Retinal pigment epithelial cell (primary cell): ENCODE measurements around the gene TRIM13.
A peak's percentile ranks its signal among the peaks of the same experiment; 100 is the strongest.
"Not testable (repeated sequence)": the region's sequence is repeated elsewhere in the genome, so short reads cannot be mapped to it uniquely, and the experiment has no call there.

ENCODE experiments used
- DNase-seq: peaks from one replicate; pipeline ENCODE4 v3.0.0-alpha.2; 2010; ENCODE audit warnings: low read depth
- H3K4me3 ChIP-seq: 2 replicates; pipeline ENCODE4 v1.5.1; 2011; ENCODE audit warnings: mild to moderate bottlenecking, low read length, control low read depth, moderate library complexity
- CTCF ChIP-seq: conservative IDR thresholded peaks from 2 replicates; pipeline ENCODE4 v1.5.1; 2011; ENCODE audit warnings: low read depth, low read length, control low read depth, inconsistent platforms

Gene TRIM13

DNA sequence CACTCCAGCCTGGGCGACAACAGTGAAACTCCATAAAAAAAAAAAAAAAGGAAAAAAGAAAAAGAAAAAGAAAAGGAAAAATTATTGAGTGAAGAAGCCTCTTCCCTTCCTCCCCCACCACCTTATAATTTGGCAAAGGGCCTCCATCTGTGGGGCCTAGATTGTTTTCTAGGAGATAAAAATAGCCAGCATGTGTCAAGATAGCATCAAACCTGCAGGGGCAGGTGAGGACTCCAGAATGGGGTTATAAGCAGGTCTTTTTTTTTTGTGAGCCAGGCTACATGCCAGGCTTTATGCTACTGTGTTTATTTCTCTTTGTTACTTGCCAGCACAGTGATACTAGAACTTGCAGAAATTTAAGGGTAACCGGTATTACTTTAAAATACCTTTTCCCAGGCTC, 11.7 kb upstream of the TRIM13 start:
- no peak for DNase-seq
- no peak overlapping the region for H3K4me3 ChIP-seq
- no peak for TF ChIP-seq CTCF

- DNase-seq, result no peak
- no peak overlapping the region for H3K4me3 ChIP-seq
- no peak for TF ChIP-seq CTCF
These were observed 10.4 kb upstream of the TRIM13 start for GRCh38 chr13:49986471-49986870.

GRCh38 chr13:49990612-49991011, 6.2 kb upstream of the TRIM13 start:
- DNase-seq, H3K4me3 ChIP-seq: not testable (repeated sequence)

DNA sequence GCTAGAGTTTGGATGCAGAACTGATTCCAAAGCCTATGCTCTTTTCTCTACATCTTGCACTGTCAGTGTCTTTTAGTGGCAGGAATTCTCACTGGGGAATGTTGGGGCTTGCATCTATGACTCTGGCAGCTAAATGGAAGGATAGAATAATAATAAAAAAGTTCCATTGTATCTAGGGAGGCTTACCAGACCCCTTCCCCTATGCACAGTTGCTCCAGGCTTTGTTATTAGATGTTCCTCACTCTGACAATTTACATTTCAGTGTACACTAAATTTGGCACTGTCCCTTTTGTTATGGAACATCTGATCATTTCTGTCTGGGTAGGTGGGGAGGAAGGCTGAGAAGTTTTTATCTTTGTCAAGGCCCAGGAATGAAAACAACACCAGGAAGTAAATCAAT, 3.7 kb upstream of the TRIM13 start:
- TF ChIP-seq CTCF, result no peak
- no peak for DNase-seq
- no peak overlapping the region for H3K4me3 ChIP-seq

GRCh38 chr13:49993666-49994065, 3.2 kb upstream of the TRIM13 start:
- no peak overlapping the region for H3K4me3 ChIP-seq
- TF ChIP-seq CTCF, result no peak
- DNase-seq, result no peak

- peak overlapping the region; percentile 72 for H3K4me3 ChIP-seq
- DNase-seq, result no peak
- no peak for TF ChIP-seq CTCF
These were observed 1.2 kb upstream of the TRIM13 start for GRCh38 chr13:49995625-49996101.

DNA sequence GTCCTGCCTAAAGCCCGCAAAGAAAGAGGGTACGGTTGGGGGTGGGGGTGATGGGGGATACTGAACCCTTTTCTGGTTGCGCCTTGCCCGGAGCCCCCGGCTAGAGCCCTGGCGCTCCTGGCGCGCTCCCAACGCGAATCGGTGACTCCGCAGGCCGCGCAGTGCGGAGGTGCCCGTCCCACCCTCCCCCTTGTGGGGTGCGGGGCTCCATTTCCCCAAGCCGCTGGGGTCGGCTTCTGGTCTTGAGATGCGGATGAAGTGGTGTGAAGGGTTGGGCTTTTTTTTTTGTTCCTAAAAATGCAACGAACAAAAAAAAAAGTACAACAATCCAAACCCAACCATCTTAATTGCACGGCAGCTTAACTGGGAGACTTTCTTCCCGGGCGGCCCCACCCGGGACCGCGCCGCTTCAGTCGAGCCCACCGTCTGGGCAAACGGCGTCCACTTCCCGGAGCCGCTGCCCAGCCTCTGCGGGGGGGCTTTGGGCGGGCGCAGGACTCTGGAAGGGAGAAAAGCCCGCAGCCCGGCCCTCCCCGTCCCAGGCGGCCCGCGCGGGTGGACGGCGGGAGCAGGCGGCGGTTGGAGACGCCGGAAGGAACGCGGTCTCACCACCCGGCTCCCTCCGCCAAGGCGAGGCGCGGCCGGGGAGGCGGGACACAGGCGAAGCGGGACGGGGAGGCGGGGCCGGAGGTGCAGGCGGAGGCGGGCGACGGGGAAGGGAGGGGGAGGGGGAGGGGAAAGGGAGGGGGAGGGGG, 504 bp upstream of the TRIM13 start:
- peak; percentile 70 for DNase-seq
- no peak for TF ChIP-seq CTCF
- H3K4me3 ChIP-seq, result peak overlapping the region; percentile 72
